Measurements from ENCODE around the gene TTLL8.

DNA sequence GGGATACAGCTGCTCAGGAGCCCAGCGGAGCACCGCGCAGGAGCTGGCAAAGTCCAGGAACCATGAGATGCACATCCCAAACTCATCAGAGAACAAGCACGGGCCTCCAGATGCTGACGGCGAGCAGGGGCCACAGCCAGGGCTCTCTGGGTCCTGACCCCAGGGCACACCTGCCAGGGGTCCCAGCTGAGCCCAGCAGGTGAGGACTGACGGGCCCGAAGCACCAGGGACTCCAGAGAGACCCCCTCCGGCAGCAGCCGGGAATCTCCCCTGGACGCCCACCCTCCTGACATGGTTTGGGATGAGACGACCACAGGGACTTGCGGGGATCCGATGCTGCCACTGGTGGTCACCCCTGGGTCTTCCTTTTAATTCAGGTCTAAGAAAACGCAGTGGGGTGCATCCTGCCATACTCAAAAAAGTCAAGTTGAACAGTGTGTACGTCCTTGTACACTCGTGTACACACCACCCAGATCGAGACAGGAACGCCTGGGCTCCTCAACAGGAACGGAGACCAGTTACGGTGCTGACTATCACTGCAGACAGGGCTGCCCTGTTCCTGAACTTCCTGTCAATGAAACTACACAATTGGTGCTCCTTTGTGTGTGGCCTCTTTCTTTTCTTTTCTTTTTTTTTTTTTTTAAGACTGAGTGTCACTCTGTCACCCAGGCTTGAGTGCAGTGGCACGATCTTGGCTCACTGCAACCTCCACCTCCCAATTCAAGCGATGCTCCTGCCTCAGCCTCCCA lies 21.9 kb downstream of the TTLL8 start:
- TF ChIP-seq, protein P1, sequence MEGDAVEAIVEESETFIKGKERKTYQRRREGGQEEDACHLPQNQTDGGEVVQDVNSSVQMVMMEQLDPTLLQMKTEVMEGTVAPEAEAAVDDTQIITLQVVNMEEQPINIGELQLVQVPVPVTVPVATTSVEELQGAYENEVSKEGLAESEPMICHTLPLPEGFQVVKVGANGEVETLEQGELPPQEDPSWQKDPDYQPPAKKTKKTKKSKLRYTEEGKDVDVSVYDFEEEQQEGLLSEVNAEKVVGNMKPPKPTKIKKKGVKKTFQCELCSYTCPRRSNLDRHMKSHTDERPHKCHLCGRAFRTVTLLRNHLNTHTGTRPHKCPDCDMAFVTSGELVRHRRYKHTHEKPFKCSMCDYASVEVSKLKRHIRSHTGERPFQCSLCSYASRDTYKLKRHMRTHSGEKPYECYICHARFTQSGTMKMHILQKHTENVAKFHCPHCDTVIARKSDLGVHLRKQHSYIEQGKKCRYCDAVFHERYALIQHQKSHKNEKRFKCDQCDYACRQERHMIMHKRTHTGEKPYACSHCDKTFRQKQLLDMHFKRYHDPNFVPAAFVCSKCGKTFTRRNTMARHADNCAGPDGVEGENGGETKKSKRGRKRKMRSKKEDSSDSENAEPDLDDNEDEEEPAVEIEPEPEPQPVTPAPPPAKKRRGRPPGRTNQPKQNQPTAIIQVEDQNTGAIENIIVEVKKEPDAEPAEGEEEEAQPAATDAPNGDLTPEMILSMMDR (IDR thresholded peaks at IDR 0.05 in 2 of 3, conservative IDR thresholded peaks at IDR 0.05 in 1 of 3; ENCODE audit: borderline replicate concordance in 1 of 3, insufficient read depth in 1 of 3, low read depth in 2 of 3, low read length in 2 of 3), result no peak
- TF ChIP-seq JUND (IDR thresholded peaks at IDR 0.05), result no peak

All from HCT116 (cell line).